GM12878 (cell line): ENCODE measurements around the gene GPR17.

Source experiments
- BHLHE40 ChIP-seq, 2 experiments: fragments of 450-650 bp in 1 of 2; IDR thresholded peaks; 2 replicates each; pipeline ENCODE4 v1.6.1; 2011 to 2017; ENCODE audit warnings: low read depth in 2 of 2, borderline replicate concordance in 1 of 2, improper control_type of control experiment in 1 of 2, low read length in 1 of 2, mild to moderate bottlenecking in 1 of 2
- KAT2A ChIP-seq: conservative IDR thresholded peaks from 2 replicates; pipeline ENCODE4 v1.6.1; 2011; ENCODE audit warnings: low read depth, low read length; ENCODE audit not compliant: control insufficient read depth
- TAF1 ChIP-seq: IDR thresholded peaks from 2 replicates; pipeline ENCODE4 v1.6.1; 2011; ENCODE audit warnings: mild to moderate bottlenecking, low read depth, low read length, borderline replicate concordance
- ZNF274 ChIP-seq: IDR thresholded peaks from one replicate; pipeline ENCODE4 v1.8.0; 2011; ENCODE audit not compliant: insufficient read length, insufficient read depth
- TF ChIP-seq, protein P1 (sequence below), 3 experiments: IDR thresholded peaks in 2 of 3; conservative IDR thresholded peaks in 1 of 3; 2 replicates each; pipeline ENCODE4 v1.5.1; 2011; ENCODE audit warnings: low read depth in 3 of 3, low read length in 3 of 3, mild to moderate bottlenecking in 3 of 3, control low read depth in 2 of 3, moderate library complexity in 2 of 3, inconsistent platforms in 1 of 3, mixed read lengths in 1 of 3; ENCODE audit not compliant: control insufficient read depth in 2 of 3, insufficient read depth in 1 of 3; ENCODE audit errors: extremely low read depth in 1 of 3

DNA sequence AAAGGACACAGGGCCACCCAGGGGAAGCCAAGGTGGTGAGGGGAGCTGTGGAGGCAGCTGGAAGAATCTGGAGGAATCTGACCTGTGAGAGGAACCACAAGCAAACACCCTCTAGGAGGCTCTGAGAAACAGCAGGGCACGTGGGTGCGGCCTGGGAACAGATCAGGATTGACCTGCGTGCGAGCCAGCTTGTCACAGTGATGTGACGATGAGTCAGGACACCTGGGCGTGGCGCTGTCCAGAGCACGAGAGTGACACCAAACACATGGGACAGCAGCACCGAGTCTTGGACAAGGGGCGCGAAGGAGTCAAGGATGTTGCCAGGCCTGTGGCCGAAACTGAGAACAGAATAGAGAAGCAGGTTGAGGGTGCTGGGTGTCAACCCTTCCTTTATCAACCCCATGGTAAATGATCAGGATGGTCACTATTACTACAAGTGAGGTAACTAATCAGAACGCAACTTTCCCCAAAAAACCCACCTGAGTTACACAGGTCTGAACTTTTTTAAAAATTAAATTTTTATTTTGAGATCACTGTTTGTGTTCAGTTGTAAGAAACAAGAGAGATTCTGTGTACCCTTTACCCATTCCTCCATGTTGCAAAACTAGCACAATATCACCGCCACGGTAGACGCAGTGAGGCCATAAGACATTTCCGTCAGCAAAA is 54.7 kb downstream of the GPR17 start:
- TF ChIP-seq TAF1: no peak
- no peak for TF ChIP-seq ZNF274
- TF ChIP-seq KAT2A: no peak
- TF ChIP-seq, protein P1, sequence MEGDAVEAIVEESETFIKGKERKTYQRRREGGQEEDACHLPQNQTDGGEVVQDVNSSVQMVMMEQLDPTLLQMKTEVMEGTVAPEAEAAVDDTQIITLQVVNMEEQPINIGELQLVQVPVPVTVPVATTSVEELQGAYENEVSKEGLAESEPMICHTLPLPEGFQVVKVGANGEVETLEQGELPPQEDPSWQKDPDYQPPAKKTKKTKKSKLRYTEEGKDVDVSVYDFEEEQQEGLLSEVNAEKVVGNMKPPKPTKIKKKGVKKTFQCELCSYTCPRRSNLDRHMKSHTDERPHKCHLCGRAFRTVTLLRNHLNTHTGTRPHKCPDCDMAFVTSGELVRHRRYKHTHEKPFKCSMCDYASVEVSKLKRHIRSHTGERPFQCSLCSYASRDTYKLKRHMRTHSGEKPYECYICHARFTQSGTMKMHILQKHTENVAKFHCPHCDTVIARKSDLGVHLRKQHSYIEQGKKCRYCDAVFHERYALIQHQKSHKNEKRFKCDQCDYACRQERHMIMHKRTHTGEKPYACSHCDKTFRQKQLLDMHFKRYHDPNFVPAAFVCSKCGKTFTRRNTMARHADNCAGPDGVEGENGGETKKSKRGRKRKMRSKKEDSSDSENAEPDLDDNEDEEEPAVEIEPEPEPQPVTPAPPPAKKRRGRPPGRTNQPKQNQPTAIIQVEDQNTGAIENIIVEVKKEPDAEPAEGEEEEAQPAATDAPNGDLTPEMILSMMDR (IDR thresholded peaks at IDR 0.05 in 2 of 3, conservative IDR thresholded peaks at IDR 0.05 in 1 of 3; ENCODE audit: control insufficient read depth in 2 of 3, extremely low read depth in 1 of 3, insufficient read depth in 1 of 3, low read depth in 3 of 3, low read length in 3 of 3): peak in 2 of 3 experiments; percentile 25 to 26; a peak in 2 of 6 replicates
- peak; percentile 95 to 98 for TF ChIP-seq BHLHE40 (IDR thresholded peaks at IDR 0.05; ENCODE audit: borderline replicate concordance in 1 of 2, low read depth in 2 of 2, low read length in 1 of 2)
